Measurements from ENCODE around the gene NDUFB7.
"Not testable (repeated sequence)": the region's sequence is repeated elsewhere in the genome, so short reads cannot be mapped to it uniquely, and the experiment has no call there.

Gene NDUFB7

DNA sequence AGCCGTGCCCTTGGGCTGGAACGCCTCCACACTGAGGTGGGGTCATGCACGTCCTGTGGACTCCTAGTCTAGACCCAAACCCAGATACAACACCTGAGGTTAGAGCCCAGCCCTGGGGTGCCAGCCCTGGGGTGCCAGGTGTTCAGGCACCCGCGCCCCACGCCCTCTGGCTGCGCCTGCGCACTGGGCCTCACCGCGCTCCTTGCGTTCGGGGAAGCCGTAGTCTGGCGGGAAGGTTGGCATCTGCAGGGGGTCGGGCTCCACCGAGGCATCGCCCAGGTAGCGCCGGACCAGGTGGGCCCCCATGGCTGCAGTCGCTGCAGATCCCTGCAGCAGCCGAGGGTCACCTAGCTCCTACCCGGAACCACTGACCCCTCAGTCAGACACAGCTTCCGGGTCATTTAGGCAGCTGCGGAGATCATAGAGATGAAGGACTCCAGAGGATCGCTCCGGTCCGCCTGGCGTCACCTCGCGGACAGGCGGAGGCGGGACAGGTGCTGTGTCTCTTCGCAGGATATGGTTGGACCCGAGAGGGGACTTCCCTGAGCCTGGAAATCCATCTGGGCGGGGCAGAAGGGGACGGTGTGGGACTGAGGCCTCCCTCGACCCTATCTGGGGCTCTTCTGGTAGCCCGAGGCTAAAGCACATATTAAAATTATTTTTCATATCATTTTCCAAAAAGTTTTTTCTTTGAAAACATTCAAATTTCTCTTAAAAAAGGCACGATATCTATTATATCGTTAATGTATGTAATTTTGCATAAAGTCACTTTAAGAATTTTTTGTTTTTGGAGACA lies at the start of gene NDUFB7:
Gene NDUFB7 (minus strand): TSS at position 372 of the 796 bp plus-strand sequence. CDS start 66 bp downstream, at position 306.
- peak; percentile 96 for DNase-seq

DNA sequence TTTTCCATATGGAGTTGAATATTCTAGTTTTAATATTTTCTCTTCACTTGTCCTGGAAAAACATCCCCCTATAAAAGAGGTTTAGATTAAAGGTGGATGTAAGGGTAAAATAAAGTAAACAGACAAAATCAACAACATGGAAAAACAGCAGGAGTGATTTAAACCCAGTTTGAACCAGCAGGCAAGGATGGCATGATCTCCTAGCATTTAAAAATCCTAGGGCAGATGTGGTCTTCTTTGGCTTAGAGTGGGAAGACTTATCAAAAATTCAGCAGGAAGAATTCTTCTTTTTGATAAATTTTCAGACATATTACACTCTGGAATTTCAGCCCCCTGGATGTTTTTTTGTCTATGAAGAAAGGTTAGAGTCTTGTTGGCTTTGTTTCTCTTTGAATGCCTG lies 47.5 kb upstream of the NDUFB7 start:
- no peak for DNase-seq

- no peak for DNase-seq
These were observed 44.5 kb upstream of the NDUFB7 start for GRCh38 chr19:14616407-14616806.

GRCh38 chr19:14615623-14616022 lies 43.8 kb upstream of the NDUFB7 start:
- DNase-seq: no peak

DNA sequence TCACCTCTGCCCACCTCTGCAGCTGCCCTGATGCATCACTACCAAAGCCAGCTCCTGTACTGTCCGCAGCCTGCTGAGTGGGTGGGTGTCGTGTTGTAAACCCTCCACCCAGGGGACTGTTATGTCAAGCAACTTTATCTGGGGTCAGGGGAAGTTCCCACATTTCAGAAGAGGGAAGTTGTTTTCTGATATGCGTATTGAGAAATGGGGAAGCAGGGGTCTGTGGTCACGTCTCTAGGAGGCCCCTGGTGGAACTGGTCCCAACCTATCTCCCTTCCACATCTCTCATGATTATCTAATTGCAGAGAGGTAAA lies 42.2 kb upstream of the NDUFB7 start:
- no peak for DNase-seq

- not testable (repeated sequence) for DNase-seq
These were observed 41.7 kb upstream of the NDUFB7 start for GRCh38 chr19:14613399-14614098.

DNA sequence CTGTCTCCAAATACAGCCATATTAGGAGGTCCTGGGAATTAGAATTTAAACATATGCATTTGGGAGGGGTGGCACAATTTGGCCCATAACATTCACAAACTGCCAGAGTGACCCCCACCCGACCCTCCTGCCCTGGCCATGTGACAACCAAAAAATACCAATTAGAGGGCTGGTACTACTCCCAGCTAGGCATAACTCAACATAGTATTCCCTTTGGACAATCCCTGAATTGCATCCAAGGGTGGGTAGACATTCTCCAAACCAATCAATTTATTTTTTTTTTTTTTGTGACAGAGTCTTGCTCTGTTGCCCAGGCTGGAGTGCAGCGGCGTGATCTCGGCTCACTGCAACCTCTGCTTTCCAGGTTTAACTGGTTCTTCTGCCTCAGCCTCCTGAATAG lies 40.8 kb upstream of the NDUFB7 start:
- DNase-seq: no peak

DNA sequence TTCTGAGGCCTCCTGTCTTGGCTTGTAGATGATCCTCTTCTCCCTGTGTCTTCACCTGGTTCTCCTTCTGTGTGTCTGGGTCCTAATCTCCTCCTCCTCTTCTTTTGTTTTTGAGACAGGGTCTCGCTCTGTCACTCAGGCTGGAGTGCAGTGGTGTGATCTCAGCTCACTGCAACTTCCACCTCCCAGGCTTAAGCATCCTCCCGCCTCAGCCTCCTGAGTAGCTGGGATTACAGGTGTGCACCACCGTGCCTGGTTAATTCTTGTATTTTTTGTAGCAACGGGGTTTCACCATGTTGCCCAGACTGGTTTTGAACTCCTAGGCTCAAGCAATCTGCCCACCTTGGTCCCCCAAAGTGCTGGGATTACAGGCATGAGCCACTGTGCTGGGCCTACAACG lies 40.4 kb upstream of the NDUFB7 start:
- DNase-seq: not testable (repeated sequence)

- DNase-seq: no peak
These were observed 39.2 kb upstream of the NDUFB7 start for GRCh38 chr19:14611051-14611450.

- no peak for DNase-seq
These were observed 34.8 kb upstream of the NDUFB7 start for GRCh38 chr19:14606627-14607026.

DNA sequence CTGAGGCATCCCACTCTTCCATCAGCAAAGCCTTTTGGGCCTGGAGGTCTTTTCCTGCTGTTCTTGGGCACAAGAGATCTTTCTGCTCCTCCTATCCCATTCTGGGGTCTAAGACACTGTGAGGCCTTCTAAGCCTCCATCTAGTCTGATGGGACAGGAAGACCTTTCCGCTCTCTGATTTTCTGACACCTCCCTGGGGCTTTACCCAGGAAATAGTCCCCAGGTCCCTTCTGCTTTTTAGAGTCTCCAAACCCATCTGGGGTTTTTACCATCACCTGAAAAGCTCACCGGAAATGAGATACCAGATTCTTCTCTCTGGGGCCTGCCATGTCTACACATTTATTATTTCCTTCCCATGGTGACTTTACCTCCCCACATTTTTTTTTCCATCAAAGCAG lies 32.1 kb upstream of the NDUFB7 start:
- no peak for DNase-seq

GRCh38 chr19:14599548-14600147 lies 27.8 kb upstream of the NDUFB7 start:
- no peak for DNase-seq

GRCh38 chr19:14595558-14595957 lies 23.7 kb upstream of the NDUFB7 start:
- no peak for DNase-seq

GRCh38 chr19:14589433-14589832 lies 17.6 kb upstream of the NDUFB7 start:
- not testable (repeated sequence) for DNase-seq

DNA sequence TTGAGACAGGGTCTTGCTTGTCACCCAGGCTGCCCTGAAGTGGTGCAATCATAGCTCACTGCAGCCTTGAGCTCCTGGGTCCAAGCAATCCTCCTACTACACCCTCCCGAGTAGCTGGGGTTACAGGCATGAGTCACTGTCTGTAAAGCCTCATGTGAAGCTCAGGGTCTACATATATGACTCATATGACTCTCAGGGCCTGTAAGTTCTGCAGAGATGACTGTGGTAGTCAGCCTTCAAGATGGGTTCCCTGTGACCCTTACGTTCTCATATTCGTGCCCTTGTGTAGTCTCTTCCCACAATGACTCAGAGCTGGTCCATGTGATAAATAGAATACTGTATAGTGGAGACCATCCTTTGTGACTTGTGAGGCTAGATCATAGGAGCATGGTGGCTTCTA lies 13.3 kb upstream of the NDUFB7 start:
- peak; percentile 20 for DNase-seq

- not testable (repeated sequence) for DNase-seq
These were observed 12.5 kb upstream of the NDUFB7 start for GRCh38 chr19:14584372-14584771.

DNA sequence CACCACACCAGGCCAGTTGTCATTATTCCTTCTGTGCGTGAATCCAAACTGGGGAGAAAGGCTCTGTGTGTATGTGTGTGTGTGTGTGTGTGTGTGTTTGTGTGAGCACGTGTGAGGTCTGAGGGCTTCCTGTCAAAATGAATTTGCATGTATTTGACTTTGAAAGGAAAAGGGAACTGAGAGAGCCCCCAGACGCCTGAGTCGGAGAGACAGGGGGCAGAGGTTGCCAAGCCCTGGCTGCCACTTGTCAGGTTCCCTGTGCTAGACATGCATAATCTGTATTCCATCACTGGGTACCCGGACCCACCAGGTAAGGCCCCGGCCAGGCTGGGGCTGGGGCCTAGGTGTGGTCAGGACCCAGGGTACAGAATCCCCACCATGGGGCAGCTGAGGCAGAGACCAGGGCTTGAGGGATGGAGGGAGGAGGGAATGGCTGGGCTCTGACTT lies 11.1 kb upstream of the NDUFB7 start, which contains the start of gene CLEC17A:
Gene CLEC17A (plus strand): TSS at position 191 of the 447 bp plus-strand sequence. CDS start 77 bp downstream, at position 268.
- DNase-seq: no peak

DNA sequence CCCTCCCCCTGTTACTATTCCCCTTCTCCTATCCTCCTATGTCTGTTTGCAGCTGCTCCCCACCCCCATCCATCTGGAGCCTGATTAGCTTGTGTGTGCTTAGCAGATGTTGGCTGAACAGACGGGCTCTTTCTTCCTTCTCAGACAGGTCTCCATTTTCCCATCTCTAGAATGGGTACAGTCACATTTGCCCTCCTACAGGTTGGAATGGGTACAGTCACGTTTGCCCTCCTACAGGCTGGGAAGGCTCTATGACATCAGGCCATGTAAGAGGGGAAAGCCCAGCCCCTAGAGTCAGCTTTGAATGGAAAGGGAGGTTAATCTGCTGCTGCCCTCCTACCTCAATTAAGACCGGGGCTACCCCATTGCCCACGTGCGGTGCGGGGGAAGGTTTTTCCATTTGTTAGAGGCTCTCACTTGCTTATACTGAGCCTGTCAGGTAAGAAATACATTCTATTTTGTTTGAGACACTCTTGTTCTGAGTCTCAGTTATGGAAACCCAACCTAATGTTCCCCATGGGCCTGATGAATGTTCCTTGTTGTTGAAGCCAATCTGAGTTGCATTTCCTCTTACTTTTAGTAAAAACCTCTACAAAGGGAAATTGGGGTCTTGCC lies 8.9 kb upstream of the NDUFB7 start:
- no peak for DNase-seq

DNA sequence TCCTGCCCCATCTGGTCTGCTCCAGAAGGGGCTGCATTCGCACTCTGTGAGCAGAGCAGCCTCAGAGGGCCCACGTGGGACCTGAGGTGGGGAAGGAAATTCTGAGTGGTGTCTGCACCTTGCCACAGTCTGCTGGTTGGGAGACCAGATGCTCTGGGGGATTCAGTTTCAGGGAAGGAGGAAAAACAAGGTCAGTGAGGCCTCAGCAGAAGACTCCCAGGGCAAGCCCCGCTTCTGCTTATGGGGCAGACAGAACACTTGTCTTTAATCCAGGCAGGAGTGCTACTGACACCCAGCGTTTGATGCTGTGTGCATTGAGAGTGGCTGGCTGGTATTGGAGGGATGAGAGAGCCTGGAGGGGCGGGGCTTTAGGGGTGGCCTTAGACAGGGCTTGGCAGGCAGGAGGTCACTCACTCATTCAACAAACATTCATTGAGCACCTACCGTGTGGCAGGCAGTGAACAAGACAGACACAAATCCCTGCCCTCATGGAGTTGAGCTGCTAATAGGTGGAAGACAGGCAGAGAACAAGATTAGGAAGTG lies 6.1 kb upstream of the NDUFB7 start:
- no peak for DNase-seq

DNA sequence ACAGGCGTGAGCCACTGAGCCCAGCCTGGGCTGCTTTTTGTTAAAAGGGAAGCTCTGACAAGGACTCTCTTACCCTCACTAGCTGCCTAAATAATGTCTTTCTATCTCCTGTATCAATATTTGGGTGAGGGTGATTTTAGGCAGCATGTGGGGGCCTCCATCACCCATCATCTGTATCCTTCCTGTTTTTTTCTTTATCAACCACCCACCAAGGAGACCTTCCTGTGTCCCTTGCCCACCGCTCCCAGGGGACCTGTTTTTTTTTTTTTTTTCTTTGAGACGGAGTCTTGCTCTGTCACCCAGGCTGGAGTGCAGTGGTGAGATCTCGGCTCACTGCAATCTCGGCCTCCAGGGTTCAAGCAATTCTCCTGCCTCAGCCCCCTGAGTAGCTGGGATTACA lies 5.4 kb upstream of the NDUFB7 start:
- no peak for DNase-seq

DNA sequence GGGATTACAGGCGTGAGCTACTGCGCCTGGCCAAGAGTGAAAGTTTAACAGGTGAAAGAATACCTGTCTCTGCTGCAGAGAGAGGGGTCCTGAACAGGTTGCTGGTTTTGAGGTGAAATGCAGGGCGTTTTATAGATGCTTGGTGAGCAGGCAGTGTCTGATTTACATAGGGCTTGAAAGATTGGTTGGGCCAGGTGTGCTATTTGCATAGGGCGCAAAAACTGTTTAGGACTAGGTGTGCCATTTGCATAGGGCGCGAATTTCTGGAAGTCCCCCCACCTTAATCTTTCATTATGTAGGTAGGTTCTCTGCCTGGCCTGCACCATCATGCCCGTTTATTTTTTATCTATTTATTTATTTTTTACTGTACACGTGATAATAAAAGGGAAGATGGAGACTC lies 4.5 kb upstream of the NDUFB7 start:
- no peak for DNase-seq

- no peak for DNase-seq
These were observed 3.6 kb upstream of the NDUFB7 start for GRCh38 chr19:14575428-14575980.
